Gastroesophageal sphincter (tissue), 4 donors: Measurements from ENCODE around the gene ZNF235. TPM values are rescaled to one million over a fixed set of nuclear protein-coding genes. Genes with fewer than 3 reads are reported as not detected.

Experiments
- ATAC-seq: fragments of 150-250 bp; one replicate; pipeline ENCODE4 v1.9.1; 2016; ENCODE audit warnings: mild to moderate bottlenecking, moderate library complexity
- H3K27ac ChIP-seq, 4 donors: fragments of 200-600 bp; sonication (generic) in 3 of 4; 1 replicate in 3 of 4; 2 replicates in 1 of 4; pipeline ENCODE4 v1.5.1; 2016 to 2019
- H3K27me3 ChIP-seq: fragments of 200-600 bp; sonication (generic); one replicate; pipeline ENCODE4 v1.5.1; 2019
- H3K36me3 ChIP-seq, 2 donors: fragments of 200-600 bp; sonication (generic); one replicate each; pipeline ENCODE4 v1.5.1; 2019; ENCODE audit warnings: control low read depth in 1 of 2
- H3K4me1 ChIP-seq, 3 donors: fragments of 200-600 bp; sonication (generic); 1 replicate in 2 of 3; 2 replicates in 1 of 3; pipeline ENCODE4 v1.5.1; 2016 to 2019; ENCODE audit warnings: control low read depth in 2 of 3
- H3K4me3 ChIP-seq, 2 donors: fragments of 200-600 bp; sonication (generic); one replicate each; pipeline ENCODE4 v1.5.1; 2019; ENCODE audit warnings: mild to moderate bottlenecking in 1 of 2, moderate library complexity in 1 of 2
- H3K9me3 ChIP-seq, 3 donors: fragments of 200-600 bp; sonication (generic); one replicate each; pipeline ENCODE4 v1.5.1; 2017 to 2019; ENCODE audit warnings: control low read depth in 2 of 3
- CTCF ChIP-seq, 4 experiments: fragments of 200-600 bp in 2 of 4; fragments of 450-650 bp in 2 of 4; sonication (generic) in 1 of 4; IDR thresholded peaks; one replicate each; pipeline ENCODE4 v1.5.1; 2017 to 2019; ENCODE audit warnings: antibody characterized with exemption in 4 of 4, mild to moderate bottlenecking in 2 of 4, moderate library complexity in 2 of 4
- EP300 ChIP-seq: sonication (generic); formaldehyde crosslinking; IDR thresholded peaks from one replicate; pipeline ENCODE4 v1.6.1; 2017; ENCODE audit warnings: antibody characterized with exemption, mild to moderate bottlenecking
- POLR2A ChIP-seq, 2 donors: fragments of 450-650 bp; IDR thresholded peaks; one replicate each; pipeline ENCODE4 v1.6.1; 2017; ENCODE audit warnings: antibody characterized with exemption in 2 of 2, mild to moderate bottlenecking in 2 of 2, moderate library complexity in 1 of 2
- POLR2AphosphoS5 ChIP-seq: sonication (generic); formaldehyde crosslinking; IDR thresholded peaks from one replicate; pipeline ENCODE4 v1.6.1; 2017; ENCODE audit warnings: antibody characterized with exemption
- WGBS, 2 donors: methylation state at CpG; one replicate each; pipeline ENCODE4 v1.1.5; 2018; ENCODE audit warnings: low coverage in 1 of 2; 5-methylcytosine and 5-hydroxymethylcytosine counted together
- total RNA-seq, 4 donors: library from RNA; depleted of rRNA; stranded (reverse); fragments of >200 nt; gene quantifications; one replicate each; pipeline ENCODE4 v1.1.0, GENCODE V29; 2016

The ZNF235 gene
- total RNA-seq, 4 donors from 2014 or later = 5.6 to 15.6 (median 7.9) TPM

GRCh38 chr19:44305457-44305856, 632 bp upstream of the ZNF235 start:
- 81 to 93% methylated on average over 4 of the region's 4 CpGs for WGBS, 2 donors
- Histone ChIP-seq H3K4me3 (peak overlapping the region in 1 of 2 donors; percentile 61), H3K4me1 (peaks cover 0 to 21% (median 10%) of the 10 kb centered on the region in 3 donors), H3K9me3 (peaks cover 0 to 50% (median 0%) of the 10 kb centered on the region in 3 donors), H3K27ac (peak overlapping the region in 1 of 4 donors; percentile 77), H3K27me3 (no peaks in the 10 kb centered on the region), H3K36me3 (peaks cover 0 to 22% of the 10 kb centered on the region in 2 donors)
- no peak for ATAC-seq
- TF ChIP-seq EP300 = no peak
- TF ChIP-seq CTCF (IDR thresholded peaks at IDR 0.05) = no peak
- no peak for TF ChIP-seq POLR2AphosphoS5
- TF ChIP-seq POLR2A (IDR thresholded peaks at IDR 0.05) = no peak

DNA sequence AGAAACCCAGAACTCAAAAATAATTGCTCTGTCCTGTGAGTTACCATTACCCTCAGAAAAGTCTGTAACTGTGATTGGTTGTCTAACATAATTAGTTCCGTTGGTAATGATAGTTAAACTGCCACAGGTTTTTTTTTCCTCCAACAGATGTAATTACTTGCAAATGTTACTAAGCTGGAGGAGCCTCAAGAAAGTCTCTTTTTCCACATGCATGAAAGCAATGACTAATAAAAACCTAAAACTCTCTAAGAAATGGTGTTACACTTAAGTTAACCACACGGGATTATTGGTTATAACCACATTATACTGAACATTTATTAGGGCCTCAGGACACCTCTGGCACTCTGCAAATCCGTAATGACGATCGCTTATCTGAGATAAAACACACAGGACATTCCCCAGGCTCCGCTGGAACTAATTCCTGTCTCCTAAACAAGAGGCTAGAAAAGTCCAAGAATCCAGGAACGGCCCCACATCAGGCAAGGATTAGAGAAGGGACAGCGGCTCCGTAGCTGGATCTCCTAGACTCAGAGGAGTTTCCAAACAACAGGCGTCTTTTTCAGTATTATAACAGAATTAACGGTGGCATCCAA, 753 bp downstream of the ZNF235 start:
- peak overlapping the region; percentile 61 to 74 for H3K4me3 ChIP-seq
- peak overlapping the region; percentile 44 to 84 (median 77) for H3K27ac ChIP-seq
- TF ChIP-seq POLR2AphosphoS5 (no peak), EP300 (no peak), POLR2A (IDR thresholded peaks at IDR 0.05) (no peak), CTCF (IDR thresholded peaks at IDR 0.05) (no peak)
- H3K9me3 ChIP-seq = peaks cover 0 to 45% (median 0%) of the 10 kb centered on the region in 3 donors
- ATAC-seq = no peak
- peaks cover 0 to 21% (median 10%) of the 10 kb centered on the region in 3 donors for H3K4me1 ChIP-seq
- H3K27me3 ChIP-seq = no peaks in the 10 kb centered on the region
- WGBS, 2 donors = 0 to 1% methylated on average over 7 to 11 of the region's 11 CpGs
- H3K36me3 ChIP-seq = peaks cover 5 to 35% of the 10 kb centered on the region in 2 donors

- no peak for ATAC-seq
- peaks cover 12 to 43% of the 10 kb centered on the region in 2 donors for H3K36me3 ChIP-seq
- no peak overlapping the region for H3K4me3 ChIP-seq
- WGBS, 2 donors = 45 to 47% methylated on average over 2 to 4 of the region's 4 CpGs
- H3K9me3 ChIP-seq = peaks cover 0 to 39% (median 0%) of the 10 kb centered on the region in 3 donors
- peaks cover 0 to 21% (median 10%) of the 10 kb centered on the region in 3 donors for H3K4me1 ChIP-seq
- TF ChIP-seq POLR2A (IDR thresholded peaks at IDR 0.05) = no peak
- TF ChIP-seq EP300 = no peak
- TF ChIP-seq POLR2AphosphoS5 = no peak
- no peak for TF ChIP-seq CTCF (IDR thresholded peaks at IDR 0.05)
- no peaks in the 10 kb centered on the region for H3K27me3 ChIP-seq
- H3K27ac ChIP-seq = no peak overlapping the region
Measured at GRCh38 chr19:44303320-44303719, 1.5 kb downstream of the ZNF235 start.

GRCh38 chr19:44284968-44285367, 19.9 kb downstream of the ZNF235 start:
- TF ChIP-seq POLR2AphosphoS5 (no peak), EP300 (no peak), POLR2A (IDR thresholded peaks at IDR 0.05) (no peak), CTCF (IDR thresholded peaks at IDR 0.05) (no peak)
- H3K4me1 ChIP-seq = no peaks in the 10 kb centered on the region
- WGBS, 2 donors = 46 to 51% methylated on average over 3 to 4 of the region's 4 CpGs
- no peak overlapping the region for H3K4me3 ChIP-seq
- peaks cover 17 to 78% of the 10 kb centered on the region in 2 donors for H3K36me3 ChIP-seq
- no peaks in the 10 kb centered on the region for H3K27me3 ChIP-seq
- no peak overlapping the region for H3K27ac ChIP-seq
- ATAC-seq = no peak
- peaks cover 0 to 99% (median 8%) of the 10 kb centered on the region in 3 donors for H3K9me3 ChIP-seq

DNA sequence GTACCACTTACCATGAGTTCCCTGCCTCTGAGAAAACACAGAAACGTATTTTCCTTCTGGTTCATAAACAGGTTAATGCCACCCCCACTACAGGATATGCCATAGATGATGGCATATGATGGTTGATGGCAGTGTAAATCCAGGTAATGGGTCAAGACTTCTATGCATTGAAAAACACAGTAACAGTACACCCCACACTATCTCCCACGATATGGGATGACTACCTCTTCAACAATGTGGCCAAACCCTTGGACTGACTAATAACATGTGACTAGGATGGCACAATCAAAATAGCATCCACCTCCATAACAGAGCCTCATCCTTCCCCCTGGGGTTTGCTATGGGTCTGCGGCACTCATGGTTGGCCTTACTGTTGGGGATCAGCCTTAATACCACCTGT, 22.0 kb downstream of the ZNF235 start:
- TF ChIP-seq EP300 (no peak), POLR2AphosphoS5 (no peak), POLR2A (IDR thresholded peaks at IDR 0.05) (no peak), CTCF (IDR thresholded peaks at IDR 0.05) (no peak)
- Histone ChIP-seq H3K9me3 (peaks cover 0 to 92% (median 8%) of the 10 kb centered on the region in 3 donors), H3K4me3 (no peak overlapping the region), H3K27ac (no peak overlapping the region), H3K36me3 (peaks cover 3 to 65% of the 10 kb centered on the region in 2 donors), H3K27me3 (no peaks in the 10 kb centered on the region), H3K4me1 (no peaks in the 10 kb centered on the region)
- WGBS, 2 donors = 78 to 89% methylated on average over 1 to 3 of the region's 3 CpGs
- ATAC-seq = no peak
